ENCODE data around the gene SDK1. TPM values are rescaled to one million over a fixed set of nuclear protein-coding genes. Genes with fewer than 3 reads are reported as not detected.

Gene SDK1
- total and polyA plus RNA-seq, 2 donors (not counting 3 experiments of a cell fraction or from before 2014, with no cell fraction given), result 1.6 to 3.9 TPM

DNA sequence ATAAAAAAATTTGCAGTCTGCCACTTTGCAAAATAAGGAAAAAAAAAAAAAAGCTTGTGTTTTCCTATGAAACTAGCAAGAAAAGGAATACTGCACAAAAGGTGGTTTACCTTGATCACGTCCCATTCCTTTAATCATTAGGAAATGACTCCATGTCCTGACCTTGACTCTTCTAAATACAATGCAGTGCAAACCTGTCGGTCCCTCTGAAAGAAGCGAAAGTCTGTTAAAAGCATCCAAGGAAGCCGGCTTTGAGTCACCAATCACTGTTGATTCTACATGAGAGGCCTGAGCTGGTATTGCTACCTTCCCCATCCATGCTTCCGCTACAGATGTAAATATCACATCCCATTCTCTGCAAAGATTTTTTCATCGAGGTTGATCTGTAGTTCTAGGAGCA, 652.1 kb downstream of the SDK1 start:
- no peaks in the 10 kb centered on the region for H3K9me1 ChIP-seq (replicated peaks; ENCODE audit: control insufficient read depth, extremely low read depth, insufficient read depth, low read length)
- no peak for TF ChIP-seq EZH2 (IDR thresholded peaks at IDR 0.05; ENCODE audit: borderline replicate concordance, low read depth, low read length, severe bottlenecking)
- no peak for TF ChIP-seq POLR2AphosphoS5 (IDR thresholded peaks at IDR 0.05; ENCODE audit: insufficient read depth, low read depth, low read length)
- no peak for TF ChIP-seq CTCF (IDR thresholded peaks at IDR 0.05; ENCODE audit: extremely low read depth in 1 of 2, insufficient read depth in 1 of 2, low read depth in 1 of 2, low read length in 2 of 2)
- no peak for TF ChIP-seq MAX (IDR thresholded peaks at IDR 0.05; ENCODE audit: insufficient read depth, insufficient read length)
- TF ChIP-seq POLR2A (IDR thresholded peaks at IDR 0.05; ENCODE audit: low read depth, low read length), result no peak
- no peak for TF ChIP-seq JUN (IDR thresholded peaks at IDR 0.05; ENCODE audit: borderline replicate concordance, insufficient read depth, insufficient read length, low read depth)
- TF ChIP-seq MYC (IDR thresholded peaks at IDR 0.05; ENCODE audit: low read depth, low read length), result no peak
- POLR2A ChIA-PET, result no interaction called here
- no peak overlapping the region for H3K27ac ChIP-seq (ENCODE audit: insufficient read depth, low read depth, low read length)
- no peaks in the 10 kb centered on the region for H3K9me3 ChIP-seq (replicated peaks; ENCODE audit: control insufficient read depth, insufficient read depth, low read length)
- dilution Hi-C loops (cut with MboI; ENCODE audit: extremely low pct_ligation_motif_present, low sequenced_read_pairs) (no loop called here), intact Hi-C loops (cut with micrococcal nuclease) (no loop called here)
- BruUV-seq (replicated peaks), result no TSS peak
- no peaks in the 10 kb centered on the region for H3K36me3 ChIP-seq (ENCODE audit: control insufficient read depth in 2 of 2, extremely low read depth in 1 of 2, insufficient read depth in 2 of 2, low read length in 2 of 2)
- FAIRE-seq (no peak), DNase-seq (ENCODE audit: low read depth, low spot score) (no peak)
- no peaks in the 10 kb centered on the region for H4K20me1 ChIP-seq (replicated peaks; ENCODE audit: control insufficient read depth, extremely low read depth, insufficient read depth, low read length)
- H3K4me2 ChIP-seq (ENCODE audit: insufficient read depth, low read length), result no peak overlapping the region
- H2AFZ ChIP-seq (ENCODE audit: low read depth, low read length), result no peak overlapping the region
- H3K9ac ChIP-seq (replicated peaks; ENCODE audit: extremely low read depth, insufficient read depth, low read length), result no peak overlapping the region
- CTCF ChIA-PET, result interaction anchor here (1.3 kb wide), 1 partner anchor 9 kb away, joined by 3 read pairs; no protein-coding TSS in a partner anchor
- H3K4me3 ChIP-seq (replicated peaks in 1 of 3; ENCODE audit: insufficient read depth in 1 of 3, low read depth in 1 of 3, low read length in 3 of 3), result no peak overlapping the region
- H3K4me1 ChIP-seq (ENCODE audit: control insufficient read depth, extremely low read depth, insufficient read depth, low read length), result peaks cover 4% of the 10 kb centered on the region
- no peaks in the 10 kb centered on the region for H3K27me3 ChIP-seq (ENCODE audit: control insufficient read depth in 2 of 2, insufficient read depth in 2 of 2, low read length in 2 of 2)
- H3K79me2 ChIP-seq (ENCODE audit: control insufficient read depth, insufficient read depth, low read length), result no peaks in the 10 kb centered on the region

Measured in endothelial cell of umbilical vein (primary cell).